GM21526 (cell line): ENCODE results near the gene DCPS.
A peak's percentile ranks its signal among the peaks of the same experiment; 100 is the strongest.
"Not testable (repeated sequence)": the region's sequence is repeated elsewhere in the genome, so short reads cannot be mapped to it uniquely, and the experiment has no call there.

Source experiments
- ATAC-seq: cut with Tn5 transposase; IDR thresholded peaks from one replicate; pipeline ENCODE4 v1.9.1; 2021; ENCODE audit warnings: moderate library complexity; ENCODE audit not compliant: unreplicated experiment, low FRiP score

DCPS gene

GRCh38 chr11:126303623-126304456 lies at the start of gene DCPS:
Gene DCPS, plus strand, starts transcription at chr11:126304060. Its CDS starts 21 bp downstream, at chr11:126304081.
- ATAC-seq, result peak; percentile 83

GRCh38 chr11:126254819-126255218 lies 49.0 kb upstream of the DCPS start:
- no peak for ATAC-seq

- not testable (repeated sequence) for ATAC-seq
These were observed 48.4 kb upstream of the DCPS start for GRCh38 chr11:126255507-126255906.

GRCh38 chr11:126256216-126256615 lies 47.6 kb upstream of the DCPS start:
- ATAC-seq, result no peak

- ATAC-seq, result no peak
These were observed 46.7 kb upstream of the DCPS start for GRCh38 chr11:126257144-126257543.

- ATAC-seq, result no peak
These were observed 46.1 kb upstream of the DCPS start for GRCh38 chr11:126257764-126258163.

GRCh38 chr11:126262216-126262615 lies 41.6 kb upstream of the DCPS start:
- ATAC-seq, result no peak

GRCh38 chr11:126263489-126263888 lies 40.4 kb upstream of the DCPS start:
- no peak for ATAC-seq

- no peak for ATAC-seq
These were observed 38.0 kb upstream of the DCPS start for GRCh38 chr11:126265811-126266210.

GRCh38 chr11:126267650-126268049 lies 36.2 kb upstream of the DCPS start:
- ATAC-seq, result no peak

GRCh38 chr11:126268361-126268707 lies 35.5 kb upstream of the DCPS start:
- ATAC-seq, result no peak

GRCh38 chr11:126268708-126269579 lies 34.9 kb upstream of the DCPS start, which contains the start of the genes FOXRED1 and SRPRA:
Gene FOXRED1, plus strand, starts transcription at chr11:126269154. Its CDS starts 53 bp downstream, at chr11:126269207.
Gene SRPRA, minus strand, starts transcription at chr11:126268895. Its CDS starts 91 bp downstream, at chr11:126268804.
- ATAC-seq, result peak; percentile 99

- ATAC-seq, result no peak
These were observed 26.5 kb upstream of the DCPS start for GRCh38 chr11:126277322-126277721.

- ATAC-seq, result no peak
These were observed 26.1 kb upstream of the DCPS start for GRCh38 chr11:126277780-126278179.

GRCh38 chr11:126279191-126279590 lies 24.7 kb upstream of the DCPS start:
- no peak for ATAC-seq

- no peak for ATAC-seq
These were observed 23.3 kb upstream of the DCPS start for GRCh38 chr11:126280595-126280994.

GRCh38 chr11:126281245-126281644 lies 22.6 kb upstream of the DCPS start:
- no peak for ATAC-seq

- ATAC-seq, result no peak
These were observed 22.1 kb upstream of the DCPS start for GRCh38 chr11:126281666-126282175.

- ATAC-seq, result no peak
These were observed 21.5 kb upstream of the DCPS start for GRCh38 chr11:126282361-126282735.

GRCh38 chr11:126282736-126283591 lies 20.9 kb upstream of the DCPS start, which contains the start of gene TIRAP:
Gene TIRAP, plus strand, starts transcription at chr11:126283093. Its CDS starts 7,802 bp downstream, at chr11:126290895.
- ATAC-seq, result peak; percentile 60
